ENCODE measurements around the gene TNNT2. TPM values are rescaled to one million over a fixed set of nuclear protein-coding genes. Genes with fewer than 3 reads are reported as not detected.
A peak's percentile ranks its signal among the peaks of the same experiment; 100 is the strongest.

The TNNT2 gene
- total RNA-seq, 1 donor from 2014 or later: 8,708 TPM

DNA sequence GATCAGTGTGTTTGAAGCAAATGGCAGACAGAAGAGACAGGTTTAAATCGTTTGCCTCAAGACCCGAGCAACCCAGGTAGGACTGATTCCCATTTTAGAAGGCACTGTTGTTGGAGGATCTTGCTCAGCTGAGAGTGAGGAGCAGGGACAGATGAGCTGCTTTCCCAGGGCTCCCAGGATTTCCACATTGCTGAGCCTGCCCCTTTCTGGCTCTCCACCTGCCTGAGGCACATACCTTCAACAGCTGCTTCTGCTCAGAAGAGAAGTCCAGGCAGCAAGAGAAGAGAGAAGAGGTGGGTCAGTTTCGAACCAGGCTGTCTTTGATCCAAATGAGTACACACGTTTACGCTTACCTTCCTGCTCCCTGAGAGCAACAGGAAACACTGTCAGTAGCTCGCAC, 5.7 kb downstream of the TNNT2 start:
- Histone ChIP-seq H3K4me3 (peak overlapping the region; percentile 74), H3K4me1 (peaks cover 41% of the 10 kb centered on the region), H3K36me3 (peaks cover 81% of the 10 kb centered on the region), H3K27ac (replicated peaks) (peak overlapping the region; percentile 97), H3K27me3 (ENCODE audit: low read depth) (peaks cover 7% of the 10 kb centered on the region), H3K9me3 (replicated peaks) (no peaks in the 10 kb centered on the region)
- intact Hi-C loops (cut with micrococcal nuclease): no loop called here
- TF ChIP-seq, protein P1, sequence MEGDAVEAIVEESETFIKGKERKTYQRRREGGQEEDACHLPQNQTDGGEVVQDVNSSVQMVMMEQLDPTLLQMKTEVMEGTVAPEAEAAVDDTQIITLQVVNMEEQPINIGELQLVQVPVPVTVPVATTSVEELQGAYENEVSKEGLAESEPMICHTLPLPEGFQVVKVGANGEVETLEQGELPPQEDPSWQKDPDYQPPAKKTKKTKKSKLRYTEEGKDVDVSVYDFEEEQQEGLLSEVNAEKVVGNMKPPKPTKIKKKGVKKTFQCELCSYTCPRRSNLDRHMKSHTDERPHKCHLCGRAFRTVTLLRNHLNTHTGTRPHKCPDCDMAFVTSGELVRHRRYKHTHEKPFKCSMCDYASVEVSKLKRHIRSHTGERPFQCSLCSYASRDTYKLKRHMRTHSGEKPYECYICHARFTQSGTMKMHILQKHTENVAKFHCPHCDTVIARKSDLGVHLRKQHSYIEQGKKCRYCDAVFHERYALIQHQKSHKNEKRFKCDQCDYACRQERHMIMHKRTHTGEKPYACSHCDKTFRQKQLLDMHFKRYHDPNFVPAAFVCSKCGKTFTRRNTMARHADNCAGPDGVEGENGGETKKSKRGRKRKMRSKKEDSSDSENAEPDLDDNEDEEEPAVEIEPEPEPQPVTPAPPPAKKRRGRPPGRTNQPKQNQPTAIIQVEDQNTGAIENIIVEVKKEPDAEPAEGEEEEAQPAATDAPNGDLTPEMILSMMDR (IDR thresholded peaks at IDR 0.05; ENCODE audit: borderline replicate concordance): no peak
- no peak for DNase-seq

DNA sequence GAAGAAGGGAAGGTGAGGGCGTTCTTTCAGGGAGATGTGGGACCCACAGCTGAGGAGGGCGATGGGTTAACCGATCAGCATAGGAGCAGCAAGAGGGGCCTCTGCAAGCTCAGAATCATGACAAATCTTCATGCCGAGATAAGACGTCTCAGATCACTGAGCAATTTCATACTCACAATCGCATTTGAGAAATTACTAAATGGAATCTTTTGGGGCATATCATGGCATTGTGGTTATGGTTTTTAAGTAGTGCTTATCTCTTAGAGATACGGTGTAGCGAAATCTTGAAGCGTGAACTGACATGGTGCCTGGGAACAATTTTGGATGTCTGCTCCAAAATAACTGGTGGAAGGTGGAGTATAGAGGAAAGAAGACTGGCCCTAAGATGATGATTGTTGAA, 6.2 kb downstream of the TNNT2 start:
- Histone ChIP-seq H3K27ac (replicated peaks) (peak overlapping the region; percentile 97), H3K4me1 (peaks cover 35% of the 10 kb centered on the region), H3K4me3 (peak overlapping the region; percentile 74), H3K36me3 (peaks cover 83% of the 10 kb centered on the region), H3K9me3 (replicated peaks) (no peaks in the 10 kb centered on the region), H3K27me3 (ENCODE audit: low read depth) (peaks cover 7% of the 10 kb centered on the region)
- no peak for DNase-seq
- TF ChIP-seq, protein P1 (IDR thresholded peaks at IDR 0.05; ENCODE audit: borderline replicate concordance): no peak
- intact Hi-C loops (cut with micrococcal nuclease): no loop called here

DNA sequence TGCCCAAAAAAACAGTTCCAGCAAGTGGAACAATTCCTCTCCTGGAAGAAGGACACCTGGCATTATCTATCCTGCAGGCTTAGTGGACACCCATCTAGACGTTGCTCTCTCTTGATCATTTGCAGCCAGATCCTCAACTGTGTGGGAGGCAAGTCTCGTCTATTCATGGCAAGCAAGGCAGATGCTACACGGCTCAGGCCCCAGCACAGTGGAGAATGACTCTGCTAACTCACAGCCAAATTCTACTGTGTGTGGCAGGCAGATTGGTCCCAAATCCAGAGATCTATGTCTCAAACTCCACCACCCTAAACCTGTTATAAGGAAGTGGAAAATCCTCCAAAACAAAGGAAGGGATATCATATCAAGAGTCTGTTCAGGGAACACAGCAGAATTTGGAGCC, 7.0 kb downstream of the TNNT2 start:
- TF ChIP-seq, protein P1 (IDR thresholded peaks at IDR 0.05; ENCODE audit: borderline replicate concordance): no peak
- Histone ChIP-seq H3K27me3 (ENCODE audit: low read depth) (peaks cover 7% of the 10 kb centered on the region), H3K4me3 (peak overlapping the region; percentile 74), H3K9me3 (replicated peaks) (no peaks in the 10 kb centered on the region), H3K27ac (replicated peaks) (peak overlapping the region; percentile 97), H3K36me3 (peaks cover 83% of the 10 kb centered on the region), H3K4me1 (peaks cover 32% of the 10 kb centered on the region)
- no peak for DNase-seq
- intact Hi-C loops (cut with micrococcal nuclease): no loop called here

DNA sequence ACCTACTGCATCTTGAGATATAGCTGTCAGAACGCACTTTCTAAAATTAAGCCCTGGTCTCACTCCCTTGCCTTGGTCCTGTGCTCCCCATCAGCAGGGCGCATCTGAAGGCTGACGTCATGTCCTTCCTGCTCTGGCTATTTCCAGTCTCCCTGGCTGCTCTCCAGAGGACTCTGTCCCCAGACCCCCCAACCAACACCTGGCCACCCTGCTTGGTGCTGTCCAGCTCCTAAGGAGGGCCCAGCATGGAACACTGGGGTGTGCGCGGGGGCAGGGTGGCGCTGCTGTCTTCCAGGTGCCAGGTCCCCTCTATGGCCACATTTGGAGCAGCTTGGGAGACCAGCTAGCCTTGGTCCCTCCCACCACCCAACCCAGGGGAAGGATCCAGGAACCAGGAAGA, 8.3 kb downstream of the TNNT2 start:
- intact Hi-C loops (cut with micrococcal nuclease): no loop called here
- Histone ChIP-seq H3K27ac (replicated peaks) (peak overlapping the region; percentile 97), H3K36me3 (peaks cover 82% of the 10 kb centered on the region), H3K27me3 (ENCODE audit: low read depth) (no peaks in the 10 kb centered on the region), H3K9me3 (replicated peaks) (no peaks in the 10 kb centered on the region), H3K4me1 (peaks cover 43% of the 10 kb centered on the region), H3K4me3 (peak overlapping the region; percentile 74)
- no peak for DNase-seq
- TF ChIP-seq, protein P1 (IDR thresholded peaks at IDR 0.05; ENCODE audit: borderline replicate concordance): no peak

DNA sequence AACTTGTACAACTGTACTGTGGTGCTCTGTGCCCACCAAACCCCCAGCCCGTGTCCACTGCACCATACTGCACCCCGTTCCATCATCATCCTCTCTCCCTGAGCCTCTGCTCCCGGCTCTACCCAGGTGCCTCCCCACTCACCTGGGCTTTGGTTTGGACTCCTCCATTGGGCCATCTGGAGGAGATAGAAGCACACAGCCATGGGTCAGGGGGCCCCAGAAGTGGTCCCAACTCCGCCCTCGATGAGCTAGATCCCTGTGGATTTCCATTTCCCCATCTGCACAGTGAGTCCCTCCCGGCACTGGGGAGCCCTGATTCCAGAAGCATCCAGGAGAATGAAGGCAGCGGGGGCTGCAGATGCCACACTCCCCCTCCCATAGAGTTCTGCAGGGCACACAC, 10.8 kb downstream of the TNNT2 start:
- Histone ChIP-seq H3K4me1 (peaks cover 47% of the 10 kb centered on the region), H3K4me3 (no peak overlapping the region), H3K9me3 (replicated peaks) (no peaks in the 10 kb centered on the region), H3K27ac (replicated peaks) (peak overlapping the region; percentile 97), H3K36me3 (peaks cover 89% of the 10 kb centered on the region), H3K27me3 (ENCODE audit: low read depth) (no peaks in the 10 kb centered on the region)
- intact Hi-C loops (cut with micrococcal nuclease): no loop called here
- no peak for DNase-seq
- TF ChIP-seq, protein P1 (IDR thresholded peaks at IDR 0.05; ENCODE audit: borderline replicate concordance): no peak

All from left ventricle myocardium inferior (tissue), 1 donor.